H1 (cell line): ENCODE results near the gene NOL4L. TPM values are rescaled to one million over a fixed set of nuclear protein-coding genes. Genes with fewer than 3 reads are reported as not detected.

Experiments
- FOSL1 ChIP-seq: IDR thresholded peaks from 2 replicates; pipeline ENCODE4 v1.6.1; 2011; ENCODE audit warnings: mild to moderate bottlenecking, low read depth, low read length, moderate library complexity; ENCODE audit not compliant: insufficient read depth
- SP2 ChIP-seq: IDR thresholded peaks from 2 replicates; pipeline ENCODE4 v1.6.1; 2012; ENCODE audit warnings: mild to moderate bottlenecking, low read length, inconsistent platforms
- polyA plus RNA-seq, 7 experiments: library from polyadenylated mRNA; depleted of rRNA in 3 of 7; stranded (reverse) in 5 of 7; unstranded in 2 of 7; fragments of >200 nt in 5 of 7; fragments of 200-250 nt in 2 of 7; gene quantifications; 1 replicate in 5 of 7; 2 replicates in 1 of 7; 4 replicates in 1 of 7; pipeline versions ENCODE4 v1.2.1 to v1.2.3, GENCODE V29; 2011 to 2013; ENCODE audit warnings: missing spikeins in 2 of 7, mixed read lengths in 2 of 7
- total RNA-seq: library from RNA; stranded (reverse); fragmentation: NEBNext Ultra II Directional; extraction: Animal tissue kit (Norgen Biotek cat#: 25700); gene quantifications from 2 replicates; pipeline ENCODE4 v1.2.1, GENCODE V29; 2021

NOL4L gene
- total and polyA plus RNA-seq, 2 of the 8 experiments (the other 6 are each of a cell fraction or from before 2014, with no cell fraction given) = 15.3 to 23.7 TPM

DNA sequence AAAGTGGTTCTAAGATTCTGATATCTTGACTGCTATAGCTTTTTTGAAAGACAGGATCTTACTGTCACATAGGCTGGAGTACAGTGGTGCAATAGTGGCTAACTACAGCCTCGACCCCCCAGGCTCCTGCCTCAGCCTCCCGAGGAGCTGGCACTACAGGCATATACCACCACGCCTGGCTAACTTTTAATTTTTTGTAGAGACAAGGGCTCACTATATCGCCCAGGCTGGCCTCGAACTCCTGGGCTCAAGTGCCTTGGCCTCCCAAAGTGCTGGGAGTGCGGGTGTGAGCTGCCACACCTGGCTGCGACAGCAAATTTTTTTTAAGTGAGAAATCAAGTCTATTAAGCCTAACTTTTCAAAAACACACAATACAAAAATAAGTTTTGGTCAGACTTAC is 106.6 kb downstream of the NOL4L start (continued):
- TF ChIP-seq SP2 = no peak
- TF ChIP-seq FOSL1 = no peak
- TF ChIP-seq, all 59 proteins: peak for 0
